ENCODE results near the gene GIMAP2. TPM values are rescaled to one million over a fixed set of nuclear protein-coding genes. Genes with fewer than 3 reads are reported as not detected.

Gene GIMAP2
- polyA plus RNA-seq, 1 donor (not counting 4 experiments of a cell fraction or from before 2014, with no cell fraction given) = 3.2 TPM

DNA sequence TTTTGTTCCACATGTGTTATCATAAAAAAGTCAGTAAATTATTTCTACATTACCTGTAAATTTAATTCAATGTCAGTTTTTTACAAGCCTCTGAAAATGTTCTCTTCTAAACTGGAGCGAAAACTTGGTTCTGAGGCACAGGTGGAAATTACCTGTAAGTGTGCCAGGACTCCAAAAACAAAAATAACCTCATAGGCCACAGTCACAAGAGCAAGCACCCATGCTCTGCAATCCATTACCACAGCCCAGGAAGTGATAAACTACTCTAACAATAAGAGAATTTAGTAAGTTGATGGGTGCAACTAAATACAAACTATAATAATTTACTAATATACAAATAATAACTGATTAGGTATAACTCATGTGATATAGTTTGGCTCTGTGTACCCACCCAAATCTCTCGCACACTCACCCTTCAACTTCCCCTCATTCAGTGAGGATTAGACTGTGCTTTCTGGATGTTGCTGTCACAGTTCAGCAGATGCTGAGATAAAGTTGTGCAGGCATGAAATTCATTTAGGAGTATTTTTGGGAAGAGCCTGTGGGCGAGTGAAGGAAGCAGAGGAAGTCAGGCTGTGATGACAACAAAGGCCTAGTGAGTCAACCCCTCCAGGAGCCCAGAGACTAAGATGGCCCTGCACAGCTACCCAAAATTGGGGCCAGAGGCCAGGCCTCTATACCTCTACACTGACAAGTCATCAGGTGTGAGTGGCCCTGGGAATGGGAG is 37.0 kb upstream of the GIMAP2 start:
- H3K4me3 ChIP-seq (ENCODE audit: control insufficient read depth in 2 of 3, extremely low read depth in 1 of 3, insufficient read depth in 2 of 3, low read depth in 1 of 3, low read length in 3 of 3) = no peak overlapping the region
- no peaks in the 10 kb centered on the region for H3K36me3 ChIP-seq (ENCODE audit: control insufficient read depth in 2 of 2, extremely low read depth in 1 of 2, insufficient read depth in 2 of 2, low read length in 2 of 2)
- H3K4me1 ChIP-seq (ENCODE audit: control insufficient read depth, extremely low read depth, insufficient read depth, low read length) = no peaks in the 10 kb centered on the region
- H3K9me1 ChIP-seq (ENCODE audit: control insufficient read depth, extremely low read depth, insufficient read depth, low read length) = no peaks in the 10 kb centered on the region
- no peaks in the 10 kb centered on the region for H3K79me2 ChIP-seq (ENCODE audit: control insufficient read depth, insufficient read depth, low read length)
- H3K27me3 ChIP-seq (ENCODE audit: control insufficient read depth, extremely low read depth, insufficient read depth, low read length) = no peaks in the 10 kb centered on the region
- no peak for TF ChIP-seq EZH2 (IDR thresholded peaks at IDR 0.05; ENCODE audit: low read length)
- TF ChIP-seq, protein P1, sequence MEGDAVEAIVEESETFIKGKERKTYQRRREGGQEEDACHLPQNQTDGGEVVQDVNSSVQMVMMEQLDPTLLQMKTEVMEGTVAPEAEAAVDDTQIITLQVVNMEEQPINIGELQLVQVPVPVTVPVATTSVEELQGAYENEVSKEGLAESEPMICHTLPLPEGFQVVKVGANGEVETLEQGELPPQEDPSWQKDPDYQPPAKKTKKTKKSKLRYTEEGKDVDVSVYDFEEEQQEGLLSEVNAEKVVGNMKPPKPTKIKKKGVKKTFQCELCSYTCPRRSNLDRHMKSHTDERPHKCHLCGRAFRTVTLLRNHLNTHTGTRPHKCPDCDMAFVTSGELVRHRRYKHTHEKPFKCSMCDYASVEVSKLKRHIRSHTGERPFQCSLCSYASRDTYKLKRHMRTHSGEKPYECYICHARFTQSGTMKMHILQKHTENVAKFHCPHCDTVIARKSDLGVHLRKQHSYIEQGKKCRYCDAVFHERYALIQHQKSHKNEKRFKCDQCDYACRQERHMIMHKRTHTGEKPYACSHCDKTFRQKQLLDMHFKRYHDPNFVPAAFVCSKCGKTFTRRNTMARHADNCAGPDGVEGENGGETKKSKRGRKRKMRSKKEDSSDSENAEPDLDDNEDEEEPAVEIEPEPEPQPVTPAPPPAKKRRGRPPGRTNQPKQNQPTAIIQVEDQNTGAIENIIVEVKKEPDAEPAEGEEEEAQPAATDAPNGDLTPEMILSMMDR (optimal IDR thresholded peaks at IDR 0.05 in 1 of 3, IDR thresholded peaks at IDR 0.05 in 1 of 3, conservative IDR thresholded peaks at IDR 0.05 in 1 of 3; ENCODE audit: extremely low read depth in 1 of 3, insufficient read depth in 2 of 3, low read length in 3 of 3) = no peak
- no peaks in the 10 kb centered on the region for H3K9me3 ChIP-seq (ENCODE audit: control insufficient read depth, low read depth, low read length)
- no peak overlapping the region for H3K4me2 ChIP-seq (ENCODE audit: control insufficient read depth, extremely low read depth, insufficient read depth, low read depth, low read length)
- DNase-seq (ENCODE audit: low read depth, low spot score) (no peak), FAIRE-seq (no peak)
- H4K20me1 ChIP-seq (ENCODE audit: control insufficient read depth, extremely low read depth, insufficient read depth, low read length) = no peaks in the 10 kb centered on the region
- no peak overlapping the region for H3K27ac ChIP-seq (ENCODE audit: control insufficient read depth, insufficient read depth, low read length)
- dilution Hi-C loops (cut with MboI; ENCODE audit: extremely low pct_ligation_motif_present, low sequenced_read_pairs) = no loop called here
- no peak overlapping the region for H3K9ac ChIP-seq (ENCODE audit: control insufficient read depth, extremely low read depth, insufficient read depth, low read length)
- no peak overlapping the region for H2AFZ ChIP-seq (ENCODE audit: control insufficient read depth, low read length)

DNA sequence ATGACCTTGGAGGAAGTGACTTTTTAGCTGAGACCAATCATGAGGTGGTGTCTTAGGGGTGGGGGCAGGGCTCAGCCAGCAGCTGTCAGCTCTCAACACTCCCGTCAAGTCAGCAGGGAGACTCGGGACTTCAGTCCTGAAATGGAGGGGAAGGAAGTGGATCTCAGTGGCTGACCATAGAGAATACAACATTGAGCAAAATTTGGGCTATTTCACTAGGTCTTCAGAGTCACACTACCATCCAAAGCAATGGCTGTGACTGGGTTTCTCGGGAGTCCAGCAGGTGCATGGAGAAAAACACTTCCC is 36.5 kb upstream of the GIMAP2 start:
- Histone ChIP-seq H3K79me2 (ENCODE audit: control insufficient read depth, insufficient read depth, low read length) (no peaks in the 10 kb centered on the region), H3K36me3 (ENCODE audit: control insufficient read depth in 2 of 2, extremely low read depth in 1 of 2, insufficient read depth in 2 of 2, low read length in 2 of 2) (no peaks in the 10 kb centered on the region), H3K9me3 (ENCODE audit: control insufficient read depth, low read depth, low read length) (no peaks in the 10 kb centered on the region), H3K4me3 (ENCODE audit: control insufficient read depth in 2 of 3, extremely low read depth in 1 of 3, insufficient read depth in 2 of 3, low read depth in 1 of 3, low read length in 3 of 3) (no peak overlapping the region), H3K4me1 (ENCODE audit: control insufficient read depth, extremely low read depth, insufficient read depth, low read length) (no peaks in the 10 kb centered on the region), H3K9me1 (ENCODE audit: control insufficient read depth, extremely low read depth, insufficient read depth, low read length) (no peaks in the 10 kb centered on the region), H3K4me2 (ENCODE audit: control insufficient read depth, extremely low read depth, insufficient read depth, low read depth, low read length) (no peak overlapping the region), H4K20me1 (ENCODE audit: control insufficient read depth, extremely low read depth, insufficient read depth, low read length) (no peaks in the 10 kb centered on the region), H3K9ac (ENCODE audit: control insufficient read depth, extremely low read depth, insufficient read depth, low read length) (no peak overlapping the region), H3K27me3 (ENCODE audit: control insufficient read depth, extremely low read depth, insufficient read depth, low read length) (no peaks in the 10 kb centered on the region), H2AFZ (ENCODE audit: control insufficient read depth, low read length) (no peak overlapping the region), H3K27ac (ENCODE audit: control insufficient read depth, insufficient read depth, low read length) (no peak overlapping the region)
- TF ChIP-seq EZH2 (IDR thresholded peaks at IDR 0.05; ENCODE audit: low read length) = no peak
- TF ChIP-seq, protein P1 (optimal IDR thresholded peaks at IDR 0.05 in 1 of 3, IDR thresholded peaks at IDR 0.05 in 1 of 3, conservative IDR thresholded peaks at IDR 0.05 in 1 of 3; ENCODE audit: extremely low read depth in 1 of 3, insufficient read depth in 2 of 3, low read length in 3 of 3) = no peak
- dilution Hi-C loops (cut with MboI; ENCODE audit: extremely low pct_ligation_motif_present, low sequenced_read_pairs) = no loop called here
- DNase-seq (ENCODE audit: low read depth, low spot score) = no peak
- no peak for FAIRE-seq

Measured in keratinocyte (primary cell).